SH-SY5Y (cell line): ENCODE measurements around the gene RNU1-4.

Source experiments
- GATA2 ChIP-seq: IDR thresholded peaks from 2 replicates; pipeline ENCODE4 v1.6.1; 2011; ENCODE audit warnings: mild to moderate bottlenecking, low read depth, low read length
- GATA3 ChIP-seq: IDR thresholded peaks from 2 replicates; pipeline ENCODE4 v1.6.1; 2011; ENCODE audit warnings: low read depth, mild to moderate bottlenecking, low read length, moderate library complexity

DNA sequence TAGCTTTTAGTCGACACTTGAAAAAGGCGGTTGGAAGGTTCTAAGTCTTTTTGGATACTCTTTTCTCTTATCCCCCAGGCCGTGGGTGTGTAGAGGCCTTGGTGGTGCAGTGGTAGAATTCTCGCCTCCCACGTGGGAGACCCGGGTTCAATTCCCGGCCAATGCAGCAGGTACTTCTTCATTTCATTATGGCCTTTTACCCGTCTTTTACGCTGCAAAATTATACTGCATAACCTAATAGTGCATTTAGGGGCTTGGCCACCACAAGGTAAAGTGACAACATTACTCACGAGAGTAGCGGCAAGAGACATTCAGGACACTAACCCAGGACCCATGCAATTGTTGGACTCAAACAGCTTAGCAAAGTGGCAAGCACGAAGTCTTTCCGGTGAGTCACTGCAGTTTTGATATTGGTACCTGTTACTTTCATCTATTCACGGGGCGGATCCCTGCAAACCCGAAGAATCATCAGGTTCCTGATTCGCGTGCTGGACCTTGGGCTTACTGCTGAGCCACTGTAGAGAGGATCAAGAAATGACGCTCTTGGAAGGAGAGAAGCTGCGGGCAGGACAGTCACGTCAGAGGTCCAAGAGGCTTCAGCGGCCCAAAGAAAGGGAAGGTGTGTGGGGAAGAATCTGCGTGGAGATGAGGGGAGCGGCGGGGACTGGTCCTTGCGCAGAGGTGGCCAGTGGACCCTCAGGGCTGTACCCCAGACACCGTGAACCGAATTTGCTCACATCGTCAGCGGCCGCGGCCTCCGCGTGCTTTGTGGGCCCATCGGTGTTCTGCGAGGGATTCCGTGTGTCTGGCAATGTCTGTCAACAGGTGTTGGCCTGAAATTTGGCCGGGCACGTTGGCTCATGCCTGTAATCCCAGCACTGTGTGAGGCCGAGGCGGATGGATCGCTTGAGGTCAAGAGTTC, 12.9 kb upstream of the RNU1-4 start:
- TF ChIP-seq GATA2 (no peak), GATA3 (no peak)
